Activated gamma-delta T cell treated with Interleukin-2 at 50 U/mL for 16 hours (primary cell): ENCODE measurements around the gene SLC24A3.

Experiments
- DNase-seq: peaks from one replicate; pipeline ENCODE4 v3.0.0-alpha.2; 2020

SLC24A3 gene

DNA sequence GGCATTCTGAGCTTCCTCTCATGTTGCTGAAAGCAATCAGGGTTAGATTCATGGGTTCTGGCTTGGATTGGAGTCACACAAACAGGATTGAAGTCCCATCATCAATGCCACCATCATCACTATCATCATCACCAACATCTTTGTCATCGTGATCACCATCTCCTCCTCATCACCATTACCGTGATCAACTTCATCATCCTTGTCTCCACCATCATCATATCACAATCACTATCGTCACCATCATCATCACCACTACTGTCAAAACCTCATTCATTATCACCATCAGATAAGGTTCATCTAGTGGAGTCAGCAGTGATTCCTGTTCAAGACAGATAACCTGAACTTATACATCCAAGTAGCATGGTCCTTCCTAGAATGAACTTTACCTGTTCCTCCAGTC is 351.8 kb downstream of the SLC24A3 start:
- DNase-seq: no peak

DNA sequence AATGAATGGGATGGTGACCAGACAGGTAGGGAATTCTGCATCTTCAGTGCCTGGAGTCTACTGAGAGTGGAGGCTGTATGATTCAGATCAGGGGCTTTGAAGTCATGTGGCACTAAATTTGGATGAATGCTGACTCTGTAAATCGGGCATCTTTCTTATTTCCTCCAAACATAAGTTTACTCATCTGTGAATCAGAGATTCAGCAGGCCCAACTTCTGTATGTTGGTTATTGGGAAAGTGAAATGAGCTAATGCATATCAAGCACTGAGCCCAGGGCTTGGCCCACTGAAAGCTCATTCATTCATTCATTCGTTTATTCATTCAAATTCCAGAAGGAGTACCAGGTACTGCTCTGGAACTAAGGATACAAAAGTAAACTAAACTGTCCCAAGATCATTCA is 353.3 kb downstream of the SLC24A3 start:
- no peak for DNase-seq

DNA sequence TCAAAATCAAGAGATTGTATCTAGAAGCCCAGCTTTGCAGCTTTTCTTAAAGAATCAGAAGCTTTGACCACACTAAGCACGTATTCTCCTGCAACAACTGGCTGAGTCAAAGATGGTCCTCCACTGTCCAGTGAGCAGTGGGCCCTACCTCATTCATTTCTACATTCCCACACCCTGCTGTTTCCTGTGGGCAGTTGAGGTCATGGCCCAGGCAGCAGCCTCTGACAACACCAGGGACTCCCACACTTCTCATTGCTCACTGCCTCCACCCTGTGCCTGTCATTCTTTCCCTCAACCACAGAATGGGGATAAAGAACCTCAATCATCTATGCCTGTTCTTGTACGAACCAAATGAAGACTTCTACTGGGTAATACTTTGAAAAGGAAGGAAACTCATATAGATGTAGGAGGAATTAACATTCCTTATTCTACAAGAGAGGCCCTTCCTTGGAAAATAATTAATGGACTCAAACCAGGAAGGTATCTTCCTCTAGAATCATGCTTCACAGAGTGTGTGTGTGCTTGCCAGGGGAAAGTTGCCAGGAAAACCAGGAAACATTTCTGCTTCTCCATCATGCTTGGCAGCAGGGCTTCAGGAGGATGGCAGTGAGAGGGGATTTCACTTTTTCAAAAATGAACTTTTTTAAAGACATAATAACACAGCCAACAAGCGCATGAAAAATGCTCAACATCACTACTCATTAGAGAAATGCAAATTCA is 353.9 kb downstream of the SLC24A3 start:
- DNase-seq: no peak

DNA sequence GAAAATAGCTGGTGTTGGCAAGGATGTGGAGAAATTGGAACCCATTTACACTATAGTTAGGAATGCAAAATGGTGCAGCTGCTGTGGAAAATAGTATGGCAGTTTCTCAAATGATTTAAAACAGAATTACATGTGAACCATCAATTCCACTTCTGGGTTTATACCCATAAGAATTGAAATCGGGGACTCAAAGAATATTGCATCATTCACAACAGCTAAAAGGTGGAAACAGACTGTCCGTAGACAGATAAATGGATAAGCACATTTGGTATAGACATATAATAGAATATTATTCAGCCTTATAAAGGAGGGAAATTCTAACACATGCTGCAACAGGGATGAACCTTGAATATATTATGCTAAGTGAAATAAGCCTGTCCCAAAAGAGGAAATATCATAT is 355.7 kb downstream of the SLC24A3 start:
- no peak for DNase-seq

DNA sequence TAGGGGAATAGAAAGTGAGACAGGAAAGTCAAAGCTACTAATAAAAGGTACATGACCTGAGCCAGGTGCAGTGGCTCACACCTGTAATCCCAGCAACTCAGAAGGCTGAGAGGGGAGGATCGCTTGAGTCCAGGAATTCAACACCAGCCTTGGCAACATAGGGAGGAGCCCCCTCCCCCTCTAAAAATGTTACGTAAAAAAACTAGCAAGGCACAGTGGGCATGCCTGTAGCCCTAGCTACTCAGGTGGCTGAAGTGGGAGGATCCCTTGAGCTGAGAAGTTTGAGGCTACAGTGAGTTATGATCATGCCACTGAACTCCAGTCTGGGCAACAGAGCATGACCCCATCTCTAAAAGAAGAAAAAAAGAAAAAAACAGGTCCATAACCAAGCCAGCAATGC is 359.6 kb downstream of the SLC24A3 start:
- no peak for DNase-seq

DNA sequence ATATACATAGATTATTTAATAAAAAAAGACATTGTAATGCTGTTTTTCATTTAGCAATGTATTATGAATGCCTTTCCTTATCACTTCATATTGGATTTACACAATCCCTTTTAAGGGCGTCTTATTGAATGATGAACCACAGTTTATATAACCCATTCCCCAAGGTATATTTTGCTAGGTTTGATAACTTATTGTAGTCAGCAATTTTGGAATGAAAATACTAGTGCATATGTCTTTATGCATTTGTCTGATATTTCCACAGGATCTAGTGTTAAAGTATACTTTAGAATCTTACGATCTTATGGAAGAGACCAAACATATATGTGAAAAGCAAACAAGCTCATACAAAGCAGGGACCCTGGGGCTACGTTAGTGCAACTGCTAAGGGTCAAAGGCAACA is 365.2 kb downstream of the SLC24A3 start:
- no peak for DNase-seq

DNA sequence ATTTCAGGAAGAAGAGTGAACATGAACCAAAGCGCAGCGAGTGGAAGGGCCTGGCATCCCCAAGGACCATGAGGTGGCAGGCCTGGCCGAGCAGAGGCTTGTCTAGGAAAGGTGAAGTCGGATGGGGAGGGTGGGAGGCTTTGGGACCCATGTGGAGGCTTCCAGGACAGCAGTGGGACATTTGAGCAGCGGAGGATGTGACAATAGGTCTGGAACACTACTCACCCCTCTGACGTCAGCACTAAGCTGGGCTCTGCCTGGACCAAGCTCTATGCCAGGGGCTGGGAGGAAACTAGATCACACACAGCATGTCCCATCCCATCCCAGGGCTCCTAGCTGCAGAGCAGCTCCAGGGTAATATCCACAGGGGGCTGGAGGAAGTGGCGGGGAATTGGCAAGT is 370.3 kb downstream of the SLC24A3 start:
- no peak for DNase-seq

DNA sequence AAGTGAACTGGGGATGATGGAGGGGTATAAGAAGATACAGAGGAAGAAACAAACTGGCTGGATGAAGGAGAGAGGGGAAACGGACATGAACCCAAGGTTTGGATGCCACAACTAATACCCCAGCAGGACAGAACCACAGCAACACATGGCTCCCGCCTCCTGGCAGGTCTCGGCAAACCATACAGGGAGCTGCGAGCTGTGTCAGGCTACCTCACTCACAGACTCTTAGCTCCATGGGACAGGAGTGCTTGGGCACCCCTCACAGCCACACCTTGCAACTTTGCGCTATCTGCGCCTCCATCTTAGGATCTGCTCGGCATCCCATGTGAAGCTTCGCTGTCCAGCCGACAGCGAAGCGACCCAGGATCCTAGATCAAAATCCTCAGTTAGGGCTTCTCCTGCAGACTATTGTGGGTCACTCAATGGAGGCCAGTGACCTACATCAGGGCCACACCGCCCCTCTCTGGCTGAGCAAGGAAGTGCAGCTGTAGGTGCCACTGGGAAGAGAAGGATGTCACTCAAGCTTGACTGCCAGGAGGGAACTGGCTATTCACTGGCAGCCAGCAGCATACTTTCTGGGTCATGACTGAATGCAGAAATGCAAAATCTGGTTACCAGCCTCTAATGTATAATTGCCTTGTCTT is 371.2 kb downstream of the SLC24A3 start:
- DNase-seq: peak; percentile 37

DNA sequence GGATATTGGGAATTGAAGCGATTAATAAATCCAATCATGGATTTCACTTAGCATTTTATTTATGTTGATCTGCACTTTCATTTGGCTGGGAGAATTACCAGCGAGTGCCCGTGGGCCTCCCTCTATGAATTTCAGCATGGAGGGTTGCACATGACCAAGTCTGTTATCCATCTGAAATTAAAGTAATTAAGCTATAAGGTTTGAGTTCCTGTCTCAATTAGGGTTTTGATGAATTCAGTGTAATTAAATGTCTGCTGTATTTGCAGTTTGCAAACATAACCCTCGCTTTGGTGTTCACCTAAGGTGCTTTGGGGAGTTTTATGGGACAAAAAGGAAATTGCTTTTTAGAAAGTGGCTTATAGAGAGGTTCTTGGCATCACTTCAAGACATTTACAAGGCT is 375.8 kb downstream of the SLC24A3 start:
- DNase-seq: no peak

DNA sequence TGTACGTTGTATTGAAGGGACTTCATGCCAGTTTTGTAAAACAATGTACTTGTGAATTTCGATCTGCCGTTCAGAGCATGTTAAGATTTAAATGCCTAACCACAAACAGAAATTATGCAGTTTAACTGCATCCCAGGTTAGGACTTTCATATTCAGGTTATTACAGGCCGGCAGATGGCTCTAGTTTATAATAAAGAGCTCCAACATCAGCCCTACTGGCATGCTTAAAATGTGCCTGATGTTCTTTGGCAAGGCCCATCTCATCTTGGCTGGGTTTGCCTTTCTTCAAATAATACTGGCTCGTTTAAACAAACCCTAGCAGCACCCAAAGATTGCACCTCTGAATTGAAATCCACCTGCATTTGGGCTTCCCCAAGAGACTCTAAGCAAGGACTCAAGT is 376.3 kb downstream of the SLC24A3 start:
- DNase-seq: no peak

DNA sequence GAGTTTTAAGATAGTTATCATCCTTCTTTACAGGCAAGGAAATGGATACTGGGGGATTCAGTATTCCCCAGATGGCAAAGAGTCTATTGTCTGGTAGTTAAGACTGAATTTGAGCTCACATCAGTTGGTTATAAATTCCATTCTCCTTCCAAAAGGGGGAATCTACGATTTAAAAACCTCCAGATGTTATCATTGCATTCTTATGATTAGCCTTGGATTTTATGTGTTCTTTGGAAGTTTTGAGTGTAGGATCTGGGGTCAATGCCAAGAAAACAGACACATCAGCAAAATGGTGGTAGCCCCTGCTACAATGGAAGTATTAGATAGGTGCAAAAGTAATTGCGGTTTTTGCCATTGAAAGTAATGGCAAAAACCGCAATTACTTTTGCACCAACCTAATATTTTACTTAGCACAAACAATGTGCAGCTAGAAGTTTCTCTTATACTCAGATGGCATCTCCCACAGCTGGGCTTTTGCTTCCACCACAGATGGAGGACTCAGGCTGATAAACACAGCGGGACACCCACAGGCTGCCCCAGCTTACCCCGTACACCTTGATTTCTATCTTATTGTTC is 377.4 kb downstream of the SLC24A3 start:
- DNase-seq: no peak

DNA sequence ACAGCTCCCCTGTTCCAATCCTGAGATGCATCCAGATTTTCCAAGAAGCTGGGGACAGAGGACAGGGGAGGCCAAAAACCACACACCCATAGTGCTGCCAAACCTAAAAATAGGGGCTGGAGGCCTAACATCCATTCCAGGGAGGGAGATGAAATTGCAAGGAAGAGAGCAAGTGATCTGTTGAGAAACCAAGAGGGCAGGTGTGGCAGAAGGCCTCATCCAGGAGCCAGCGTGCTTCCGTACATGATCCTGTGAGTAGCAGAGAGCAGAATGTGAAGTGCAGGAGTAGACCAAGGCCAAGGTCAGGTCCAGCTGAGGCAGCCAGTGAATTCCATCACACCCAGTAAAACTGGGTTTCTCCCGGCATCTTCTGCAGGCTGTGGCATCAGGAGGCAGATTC is 377.9 kb downstream of the SLC24A3 start:
- no peak for DNase-seq

DNA sequence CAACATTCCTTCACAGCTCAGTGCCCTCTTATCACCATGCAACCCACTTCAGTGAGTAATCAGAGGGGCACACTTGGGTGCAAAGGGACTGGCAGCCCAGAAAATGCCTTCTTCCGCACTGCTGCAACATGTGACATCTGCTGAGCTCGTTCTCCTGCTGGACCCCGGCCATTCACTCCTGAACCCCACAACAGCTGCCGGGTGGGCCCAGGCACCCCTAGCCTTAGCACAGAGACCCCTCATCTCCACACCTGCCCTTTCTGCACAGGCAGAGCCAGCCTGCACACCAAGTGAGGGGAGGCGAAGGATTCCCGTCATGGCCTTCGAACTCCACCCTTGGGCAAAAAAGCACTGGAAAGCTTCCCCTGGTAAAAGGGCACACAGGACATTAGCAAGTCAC is 381.3 kb downstream of the SLC24A3 start:
- DNase-seq: no peak

DNA sequence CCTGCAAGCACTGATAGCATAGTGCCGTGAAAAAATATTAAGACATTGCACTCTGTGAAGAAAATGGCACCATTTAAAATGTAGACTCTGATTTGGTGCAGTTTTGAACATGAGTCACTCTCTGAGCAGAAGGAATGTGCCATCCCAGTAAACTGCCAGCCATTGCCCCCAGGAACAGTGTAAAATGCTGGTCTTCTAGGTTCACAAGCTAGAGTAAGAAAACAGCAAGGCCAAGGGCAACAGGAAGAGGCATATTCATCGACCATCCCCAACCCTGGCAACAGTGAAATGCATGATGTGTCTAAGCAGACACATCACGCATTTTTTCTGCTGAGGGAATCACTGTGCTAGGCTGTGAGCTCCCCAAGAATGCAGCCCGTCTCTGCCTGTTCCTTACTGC is 382.5 kb downstream of the SLC24A3 start:
- no peak for DNase-seq

DNA sequence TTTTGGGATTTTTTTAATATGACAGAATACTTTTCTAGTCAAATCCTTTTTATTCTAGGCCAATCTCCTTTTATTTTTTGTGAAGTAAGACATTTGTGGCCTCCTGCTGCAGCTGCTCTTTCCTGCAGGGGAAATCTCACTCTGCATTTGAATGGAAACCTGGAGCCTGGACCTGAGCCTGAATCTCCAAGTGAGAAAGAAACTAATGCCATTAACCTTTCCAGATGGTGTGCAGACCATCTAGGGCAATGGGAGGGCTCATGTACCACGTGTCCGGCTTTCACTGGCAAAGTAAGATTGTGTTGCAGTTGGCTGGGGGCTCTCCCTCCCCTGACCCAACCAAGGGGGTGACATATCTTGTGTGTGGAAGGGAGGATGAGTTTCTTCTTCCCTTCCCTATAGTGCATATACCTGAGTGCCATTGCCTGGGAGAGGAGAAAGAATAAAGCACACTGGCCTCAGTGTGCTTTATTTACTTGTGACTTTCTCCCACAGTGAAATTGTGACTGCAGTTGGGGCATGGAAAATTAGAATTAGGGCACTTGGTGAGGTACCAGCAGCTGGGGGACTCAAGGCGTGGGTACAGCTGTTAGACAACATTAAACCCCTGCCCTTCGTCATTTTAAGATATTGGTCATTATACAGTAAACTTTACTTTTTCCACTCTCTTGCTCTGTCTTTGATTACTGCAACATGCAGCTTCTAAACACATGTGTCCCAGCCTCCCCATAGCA is 385.8 kb downstream of the SLC24A3 start:
- no peak for DNase-seq

DNA sequence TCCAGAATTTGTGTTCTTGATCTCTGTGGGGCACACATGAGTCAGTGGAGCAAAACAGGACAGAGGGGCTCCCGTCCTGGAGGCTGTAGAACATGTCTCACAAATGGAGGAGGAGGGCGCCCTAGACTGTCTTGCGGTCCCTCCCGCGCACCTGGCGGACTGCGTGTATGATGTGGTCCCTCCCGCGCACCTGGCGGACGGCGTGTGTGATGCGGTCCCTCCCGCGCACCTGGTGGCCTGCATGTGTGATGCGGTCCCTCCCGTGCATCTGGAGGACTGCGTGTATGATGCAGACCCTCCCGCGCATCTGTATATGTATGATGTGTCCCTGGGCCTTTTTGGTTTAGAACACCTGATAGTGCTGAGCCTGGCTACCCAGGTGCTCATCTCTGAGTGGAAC is 386.8 kb downstream of the SLC24A3 start:
- DNase-seq: no peak

DNA sequence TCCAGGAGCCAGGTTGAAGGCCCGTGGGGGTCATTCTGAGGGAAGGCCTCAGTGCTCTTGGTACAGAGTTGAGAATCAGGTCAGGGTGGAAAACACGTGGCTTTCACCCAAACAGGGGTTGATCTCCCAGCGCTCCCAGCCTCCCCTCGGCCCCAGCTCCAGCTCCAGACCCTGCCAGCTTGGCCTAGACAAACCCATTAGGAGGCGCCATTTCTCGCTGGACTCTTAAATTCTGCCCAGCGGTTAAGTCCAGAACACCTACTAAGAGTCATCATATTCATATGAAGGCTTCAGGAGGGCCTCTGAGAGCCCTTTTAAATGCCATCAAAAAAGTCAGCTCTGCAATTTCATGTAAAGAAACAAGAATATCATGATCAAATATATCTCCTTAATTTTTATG is 387.6 kb downstream of the SLC24A3 start:
- no peak for DNase-seq

DNA sequence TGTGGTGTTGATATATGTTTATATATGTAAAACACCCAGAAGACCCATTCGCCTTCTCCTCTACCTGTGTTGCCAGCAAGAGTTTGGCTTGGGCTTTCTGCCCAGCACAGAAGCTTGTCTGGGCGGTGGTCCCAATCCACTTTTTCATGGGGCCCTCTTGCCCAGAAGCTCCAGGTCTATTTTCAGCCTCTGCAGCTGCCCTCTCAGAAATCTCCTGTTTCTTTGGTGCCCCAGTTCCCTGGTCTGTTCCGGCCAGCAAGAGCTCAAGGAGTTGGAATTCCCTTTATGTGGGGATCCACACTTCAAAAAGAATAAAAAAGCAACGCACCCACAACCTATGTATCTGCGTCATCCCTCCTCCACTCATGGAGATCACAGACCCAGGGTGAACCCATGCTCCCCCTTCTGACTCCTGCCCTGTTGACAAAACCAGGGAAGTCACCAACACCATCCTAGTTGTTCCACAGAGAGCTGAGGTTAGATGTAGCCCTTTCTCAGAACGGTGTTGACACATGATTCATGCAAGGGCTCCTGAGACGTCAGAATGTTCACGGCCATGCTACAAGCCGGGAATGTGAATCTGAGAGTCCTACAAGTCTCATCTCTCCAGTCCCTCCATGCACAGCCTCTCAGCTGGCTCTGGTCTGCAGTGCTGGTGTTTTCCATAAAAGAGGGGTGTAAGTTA is 388.8 kb downstream of the SLC24A3 start:
- no peak for DNase-seq

DNA sequence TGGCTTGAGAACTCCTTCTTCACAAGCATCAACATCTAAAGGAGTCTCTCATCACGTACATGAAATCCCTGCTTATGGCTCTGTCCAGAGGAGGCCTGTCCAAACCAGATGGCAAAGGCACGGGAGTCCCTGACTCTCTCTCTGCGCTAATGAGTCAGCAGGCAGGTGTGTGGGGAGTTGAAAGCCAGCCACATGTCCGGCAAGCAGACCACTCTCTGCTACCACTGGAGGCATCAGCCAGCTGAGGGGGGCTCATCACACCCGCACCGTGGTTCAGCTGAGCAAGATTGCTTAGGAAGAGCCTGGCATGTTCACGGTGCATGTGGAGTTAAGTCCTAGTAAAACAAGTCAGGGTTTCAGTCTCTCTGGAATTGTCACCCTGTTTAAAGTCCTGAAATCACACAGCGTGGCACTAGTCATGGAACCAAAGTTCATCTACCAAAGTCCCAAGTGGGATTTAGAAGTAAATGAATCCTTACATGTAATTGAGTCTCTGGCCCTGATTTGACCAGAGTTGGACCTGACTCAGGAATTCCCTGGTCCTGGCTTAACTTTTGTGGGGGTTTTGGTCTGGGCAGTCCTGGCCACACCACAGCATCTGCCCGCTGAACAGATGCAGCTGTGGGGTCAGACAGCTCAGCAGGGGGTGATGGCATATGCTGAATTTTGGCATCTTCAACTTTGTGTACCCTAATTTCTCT is 390.4 kb downstream of the SLC24A3 start:
- DNase-seq: no peak

DNA sequence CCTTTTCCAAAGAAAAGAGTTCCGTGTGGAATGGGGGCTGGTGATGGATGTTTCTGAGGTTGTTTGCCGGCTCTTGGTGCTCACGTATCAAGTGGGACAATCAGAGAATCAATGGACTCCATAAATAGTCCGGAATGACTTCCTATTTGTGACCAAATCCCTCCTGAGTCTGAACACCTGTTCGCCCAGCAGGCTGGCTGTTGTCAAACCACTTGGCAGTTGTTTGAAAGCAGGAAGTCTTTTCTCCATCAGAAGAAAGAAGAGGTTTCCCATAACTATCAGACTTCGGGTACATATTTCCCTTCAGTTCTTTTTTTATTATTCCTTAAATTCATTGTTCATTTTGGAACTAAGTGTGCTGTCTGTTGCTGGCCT is 390.9 kb downstream of the SLC24A3 start:
- no peak for DNase-seq

DNA sequence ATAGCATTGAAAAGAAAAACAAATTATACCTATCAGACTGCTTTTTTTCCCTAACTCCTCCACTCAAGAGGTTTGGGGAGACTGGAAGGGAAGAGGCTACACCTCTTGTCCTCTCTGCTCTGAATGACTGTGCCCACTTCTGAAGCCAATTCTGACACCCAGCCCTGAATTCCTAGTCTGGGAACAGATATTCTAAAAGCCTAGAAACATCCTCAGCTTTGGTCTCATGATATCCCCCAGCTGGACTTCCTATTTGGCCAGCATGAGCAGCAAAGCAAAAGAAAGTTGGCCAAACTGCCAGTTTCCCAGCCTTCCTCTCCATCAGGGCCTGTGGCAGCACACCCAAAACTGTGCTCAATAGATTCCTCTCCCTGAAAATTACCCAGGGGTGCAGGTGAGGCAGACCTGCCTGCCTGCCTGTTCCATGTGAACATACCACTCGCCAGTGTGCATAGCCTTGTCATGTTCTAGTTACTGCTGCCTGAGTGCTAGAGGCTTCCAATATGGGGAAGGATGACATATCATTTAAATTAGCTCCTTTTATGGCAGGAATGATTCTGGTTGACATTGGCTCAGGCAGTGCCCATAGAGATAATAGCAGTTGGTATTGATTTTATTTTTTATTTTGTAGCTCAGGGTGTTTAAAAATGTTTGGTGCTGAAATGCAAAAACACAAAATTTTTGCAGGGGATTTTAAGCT is 393.5 kb downstream of the SLC24A3 start:
- no peak for DNase-seq

DNA sequence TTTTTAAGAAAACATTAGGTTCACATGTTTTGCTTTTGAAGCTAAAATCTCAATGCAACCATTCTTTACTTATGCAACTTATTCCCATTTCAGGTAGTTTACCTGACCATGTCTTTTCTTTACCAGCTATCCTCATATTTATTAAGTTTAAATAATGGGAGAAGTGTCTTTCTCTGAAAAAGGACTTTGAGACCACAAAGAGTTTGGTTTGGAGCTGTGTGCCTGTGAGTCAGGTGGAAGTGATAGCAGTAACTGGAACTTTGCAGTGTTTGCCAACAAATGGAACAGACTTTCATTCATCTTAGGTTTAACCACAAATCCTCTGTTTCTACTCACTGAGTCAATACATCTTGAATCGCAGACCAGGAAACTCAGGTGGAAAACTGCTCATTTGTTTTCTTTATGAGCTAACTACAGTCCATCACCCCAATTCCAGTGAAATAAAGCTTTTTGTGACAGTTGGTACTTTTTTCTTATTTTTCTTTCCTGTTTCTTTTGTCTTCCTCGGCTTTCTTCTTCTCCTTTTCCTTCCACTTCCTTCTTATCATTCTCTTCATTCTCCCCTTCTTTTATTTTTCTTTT is 397.3 kb downstream of the SLC24A3 start:
- no peak for DNase-seq
